ENCODE measurements around the gene PTPRB. TPM values are rescaled to one million over a fixed set of nuclear protein-coding genes. Genes with fewer than 3 reads are reported as not detected.

Gene PTPRB
- total RNA-seq, 1 experiment from 2014 or later, result 0.82 TPM

GRCh38 chr12:70664465-70664881 lies 27.2 kb upstream of the PTPRB start:
- intact Hi-C loops (cut with micrococcal nuclease), result no loop called here
- no peak overlapping the region for H3K4me3 Mint-ChIP-seq (ENCODE audit: unreplicated experiment)

DNA sequence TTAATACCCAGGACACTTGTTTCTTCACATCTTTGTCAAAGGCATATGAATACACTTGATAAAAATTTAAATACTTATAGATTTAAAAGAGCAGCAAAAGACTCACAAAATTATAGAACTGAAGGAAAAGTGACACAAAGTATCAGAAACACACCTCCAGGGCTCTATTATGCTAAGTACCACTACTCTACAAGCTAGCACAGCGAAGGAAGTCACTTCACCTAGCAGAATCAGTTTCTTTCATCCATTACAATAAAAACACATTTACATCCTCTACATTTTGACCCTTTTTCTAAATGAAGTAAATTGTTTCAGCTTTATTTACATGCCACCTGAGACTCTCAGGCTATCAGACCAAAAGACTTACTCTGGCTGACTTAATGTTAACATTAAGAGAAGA lies 26.6 kb upstream of the PTPRB start:
- Mint-ChIP-seq H3K36me3 (ENCODE audit: insufficient read depth, unreplicated experiment) (no peaks in the 10 kb centered on the region), H3K4me1 (ENCODE audit: insufficient read depth, unreplicated experiment) (peaks cover 14% of the 10 kb centered on the region), H3K9me3 (ENCODE audit: unreplicated experiment) (no peaks in the 10 kb centered on the region), H3K4me3 (ENCODE audit: unreplicated experiment) (no peak overlapping the region), H3K27ac (ENCODE audit: low read depth, unreplicated experiment) (no peak overlapping the region), H3K27me3 (ENCODE audit: insufficient read depth, unreplicated experiment) (no peaks in the 10 kb centered on the region)
- CTCF ChIA-PET, result no interaction called here
- POLR2A ChIA-PET, result interaction anchor here (1.1 kb wide), 1 partner anchor 18 kb away, joined by 3 read pairs; no protein-coding TSS in a partner anchor
- DNase-seq (ENCODE audit: unreplicated experiment), result no peak
- TF ChIP-seq, protein P1, sequence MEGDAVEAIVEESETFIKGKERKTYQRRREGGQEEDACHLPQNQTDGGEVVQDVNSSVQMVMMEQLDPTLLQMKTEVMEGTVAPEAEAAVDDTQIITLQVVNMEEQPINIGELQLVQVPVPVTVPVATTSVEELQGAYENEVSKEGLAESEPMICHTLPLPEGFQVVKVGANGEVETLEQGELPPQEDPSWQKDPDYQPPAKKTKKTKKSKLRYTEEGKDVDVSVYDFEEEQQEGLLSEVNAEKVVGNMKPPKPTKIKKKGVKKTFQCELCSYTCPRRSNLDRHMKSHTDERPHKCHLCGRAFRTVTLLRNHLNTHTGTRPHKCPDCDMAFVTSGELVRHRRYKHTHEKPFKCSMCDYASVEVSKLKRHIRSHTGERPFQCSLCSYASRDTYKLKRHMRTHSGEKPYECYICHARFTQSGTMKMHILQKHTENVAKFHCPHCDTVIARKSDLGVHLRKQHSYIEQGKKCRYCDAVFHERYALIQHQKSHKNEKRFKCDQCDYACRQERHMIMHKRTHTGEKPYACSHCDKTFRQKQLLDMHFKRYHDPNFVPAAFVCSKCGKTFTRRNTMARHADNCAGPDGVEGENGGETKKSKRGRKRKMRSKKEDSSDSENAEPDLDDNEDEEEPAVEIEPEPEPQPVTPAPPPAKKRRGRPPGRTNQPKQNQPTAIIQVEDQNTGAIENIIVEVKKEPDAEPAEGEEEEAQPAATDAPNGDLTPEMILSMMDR (IDR thresholded peaks at IDR 0.05; ENCODE audit: unreplicated experiment), result no peak
- BruUV-seq (replicated peaks), result no TSS peak
- intact Hi-C loops (cut with micrococcal nuclease), result no loop called here

More at GRCh38 chr12:70664465-70664881, 27.2 kb upstream of the PTPRB start:
- peak; percentile 13 for DNase-seq (ENCODE audit: unreplicated experiment)
- ChIA-PET POLR2A (interaction anchor here (0.6 kb wide), 1 partner anchor 303 kb away, joined by 4 read pairs; no protein-coding TSS in a partner anchor), CTCF (interaction anchor here (0.6 kb wide), 1 partner anchor 677 kb away, joined by 3 read pairs; no protein-coding TSS in a partner anchor)
- TF ChIP-seq, protein P1 (IDR thresholded peaks at IDR 0.05; ENCODE audit: unreplicated experiment), result no peak
- Mint-ChIP-seq H3K9me3 (ENCODE audit: unreplicated experiment) (no peaks in the 10 kb centered on the region), H3K27ac (ENCODE audit: low read depth, unreplicated experiment) (no peak overlapping the region), H3K4me1 (ENCODE audit: insufficient read depth, unreplicated experiment) (peaks cover 14% of the 10 kb centered on the region), H3K27me3 (ENCODE audit: insufficient read depth, unreplicated experiment) (no peaks in the 10 kb centered on the region), H3K36me3 (ENCODE audit: insufficient read depth, unreplicated experiment) (no peaks in the 10 kb centered on the region)
- BruUV-seq (replicated peaks), result no TSS peak

DNA sequence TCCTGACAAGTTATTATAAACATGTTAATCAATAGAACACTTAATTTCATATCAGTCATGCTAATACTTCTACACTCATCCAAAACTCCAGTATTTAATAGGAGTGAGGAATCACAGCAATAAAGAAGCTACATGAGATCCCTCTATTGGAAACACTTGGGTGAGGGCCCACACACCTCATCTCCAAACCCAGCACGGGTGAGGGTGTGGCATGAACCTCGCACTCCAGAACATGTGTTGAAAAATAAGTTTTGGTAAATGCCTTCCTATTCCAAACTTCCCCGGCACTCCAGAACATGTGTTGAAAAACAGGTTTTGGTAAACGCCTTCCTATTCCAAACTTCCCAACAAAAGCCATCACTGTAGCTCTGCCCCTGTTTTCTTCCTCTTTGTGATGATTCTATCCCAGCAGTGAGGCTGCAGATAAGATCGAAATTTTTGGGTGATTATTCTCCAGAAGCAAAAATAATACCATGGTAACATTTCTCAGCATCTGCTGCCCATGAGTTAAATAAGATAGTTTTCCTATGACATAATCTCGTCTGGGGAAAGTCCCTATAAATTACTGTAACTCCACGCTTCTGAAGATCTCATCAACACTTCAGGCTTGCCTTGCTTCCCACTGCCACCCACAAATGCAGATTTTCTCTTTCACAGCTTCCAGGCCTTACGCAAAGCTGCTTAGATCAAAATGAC lies 24.4 kb upstream of the PTPRB start:
- H3K4me1 Mint-ChIP-seq (ENCODE audit: insufficient read depth, unreplicated experiment), result peaks cover 14% of the 10 kb centered on the region
- TF ChIP-seq, protein P1 (IDR thresholded peaks at IDR 0.05; ENCODE audit: unreplicated experiment), result no peak
- CTCF ChIA-PET, result interaction anchor here (0.6 kb wide), 2 partner anchors 9 to 86 kb away, joined by 3 to 5 read pairs; no protein-coding TSS in a partner anchor
- no peaks in the 10 kb centered on the region for H3K27me3 Mint-ChIP-seq (ENCODE audit: insufficient read depth, unreplicated experiment)
- peak; percentile 4 for DNase-seq (ENCODE audit: unreplicated experiment)
- BruUV-seq (replicated peaks), result no TSS peak
- no peak overlapping the region for H3K4me3 Mint-ChIP-seq (ENCODE audit: unreplicated experiment)
- POLR2A ChIA-PET, result no interaction called here
- H3K9me3 Mint-ChIP-seq (ENCODE audit: unreplicated experiment), result no peaks in the 10 kb centered on the region
- H3K36me3 Mint-ChIP-seq (ENCODE audit: insufficient read depth, unreplicated experiment), result no peaks in the 10 kb centered on the region
- intact Hi-C loops (cut with micrococcal nuclease), result no loop called here
- H3K27ac Mint-ChIP-seq (ENCODE audit: low read depth, unreplicated experiment), result peak overlapping the region; percentile 14

DNA sequence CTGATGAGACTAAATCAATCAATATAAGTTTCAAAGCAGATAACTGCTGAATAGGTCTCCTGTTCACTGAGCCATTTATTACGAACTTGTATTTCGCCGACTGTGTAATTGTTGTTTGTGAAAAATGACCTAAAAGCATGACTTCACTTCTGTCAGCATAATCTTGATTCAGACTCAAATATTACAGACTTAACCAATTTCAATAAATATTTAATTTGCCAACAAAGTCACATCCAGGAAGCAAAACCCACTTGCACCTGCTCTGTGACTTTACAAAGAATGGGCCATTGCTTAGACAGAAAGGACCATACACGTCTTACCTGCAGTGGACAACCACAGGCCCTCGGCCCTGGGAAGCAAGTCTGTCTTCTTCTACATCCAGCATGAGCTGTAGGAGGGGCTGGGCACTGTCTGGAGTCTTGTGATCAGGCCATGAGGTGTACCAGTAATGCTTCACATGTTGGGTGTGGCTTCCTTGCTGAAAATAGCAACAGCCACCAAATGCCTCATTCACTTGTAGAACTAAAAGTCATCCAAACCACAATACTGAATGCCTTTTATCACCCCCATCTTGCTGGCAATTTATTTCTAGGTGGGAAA lies 23.5 kb upstream of the PTPRB start:
- H3K27me3 Mint-ChIP-seq (ENCODE audit: insufficient read depth, unreplicated experiment), result no peaks in the 10 kb centered on the region
- TF ChIP-seq, protein P1 (IDR thresholded peaks at IDR 0.05; ENCODE audit: unreplicated experiment), result no peak
- ChIA-PET POLR2A (no interaction called here), CTCF (no interaction called here)
- TSS peak; percentile 83 for BruUV-seq (replicated peaks)
- no peaks in the 10 kb centered on the region for H3K9me3 Mint-ChIP-seq (ENCODE audit: unreplicated experiment)
- DNase-seq (ENCODE audit: unreplicated experiment), result peak; percentile 45
- H3K4me3 Mint-ChIP-seq (ENCODE audit: unreplicated experiment), result no peak overlapping the region
- intact Hi-C loops (cut with micrococcal nuclease), result no loop called here
- H3K27ac Mint-ChIP-seq (ENCODE audit: low read depth, unreplicated experiment), result peak overlapping the region; percentile 28
- peaks cover 14% of the 10 kb centered on the region for H3K4me1 Mint-ChIP-seq (ENCODE audit: insufficient read depth, unreplicated experiment)
- H3K36me3 Mint-ChIP-seq (ENCODE audit: insufficient read depth, unreplicated experiment), result no peaks in the 10 kb centered on the region
